Neuronal stem cell (in vitro differentiated cells): ENCODE measurements around the gene CATSPER3.

Experiments used
- DNase-seq: peaks from one replicate; pipeline ENCODE4 v3.0.0-alpha.2; 2013; ENCODE audit warnings: low spot score
- H2AFZ ChIP-seq: one replicate; pipeline ENCODE4 v1.6.1; 2013; ENCODE audit warnings: mild to moderate bottlenecking, low read length, inconsistent platforms
- H2AK5ac ChIP-seq: 2 replicates; pipeline ENCODE4 v1.6.1; 2013; ENCODE audit warnings: low read depth, mild to moderate bottlenecking, inconsistent platforms, low read length, moderate library complexity, mixed read lengths
- H2BK120ac ChIP-seq: 2 replicates; pipeline ENCODE4 v1.6.1; 2013; ENCODE audit warnings: low read depth, mild to moderate bottlenecking, inconsistent platforms, low read length, moderate library complexity, mixed read lengths
- H2BK12ac ChIP-seq: one replicate; pipeline ENCODE4 v1.6.1; 2013; ENCODE audit warnings: low read length, inconsistent platforms
- H2BK15ac ChIP-seq: 2 replicates; pipeline ENCODE4 v1.6.1; 2013; ENCODE audit warnings: mild to moderate bottlenecking, low read length, inconsistent platforms, mixed read lengths
- H2BK5ac ChIP-seq: one replicate; pipeline ENCODE4 v1.6.1; 2013; ENCODE audit warnings: inconsistent platforms, mild to moderate bottlenecking, low read length, moderate library complexity
- H3K14ac ChIP-seq: one replicate; pipeline ENCODE4 v1.6.1; 2013; ENCODE audit warnings: low read length, inconsistent platforms
- H3K18ac ChIP-seq: 2 replicates; pipeline ENCODE4 v1.6.1; 2013; ENCODE audit warnings: low read length, inconsistent platforms
- H3K23ac ChIP-seq: 2 replicates; pipeline ENCODE4 v1.6.1; 2013; ENCODE audit warnings: low read depth, mild to moderate bottlenecking, mixed read lengths, low read length, inconsistent platforms; ENCODE audit not compliant: poor library complexity
- H3K27ac ChIP-seq: replicated peaks from 3 replicates; pipeline ENCODE4 v1.5.1; 2013; ENCODE audit warnings: low read length, inconsistent platforms
- H3K27me3 ChIP-seq, 3 experiments: 2 replicates each; pipeline ENCODE4 v1.6.1; 2013; ENCODE audit warnings: low read length in 3 of 3, mild to moderate bottlenecking in 2 of 3, inconsistent platforms in 1 of 3, low read depth in 1 of 3, mixed read lengths in 1 of 3, moderate library complexity in 1 of 3; ENCODE audit not compliant: control insufficient read depth in 3 of 3, insufficient read depth in 3 of 3
- H3K36me3 ChIP-seq, 2 donors: replicated peaks in 1 of 2; 2 replicates each; pipeline ENCODE4 v1.6.1; 2013; ENCODE audit warnings: low read length in 2 of 2; ENCODE audit not compliant: control insufficient read depth in 2 of 2, insufficient read depth in 2 of 2
- H3K4ac ChIP-seq: 2 replicates; pipeline ENCODE4 v1.6.1; 2013; ENCODE audit warnings: inconsistent platforms, mild to moderate bottlenecking, low read length, moderate library complexity
- H3K4me1 ChIP-seq, 2 donors: 1 replicate in 1 of 2; 2 replicates in 1 of 2; pipeline ENCODE4 v1.6.1; 2013; ENCODE audit warnings: low read length in 2 of 2, low read depth in 1 of 2; ENCODE audit not compliant: control insufficient read depth in 2 of 2, insufficient read depth in 1 of 2
- H3K4me2 ChIP-seq: one replicate; pipeline ENCODE4 v1.6.1; 2013; ENCODE audit warnings: mild to moderate bottlenecking, low read length, inconsistent platforms; ENCODE audit not compliant: insufficient read depth, poor library complexity, severe bottlenecking
- H3K4me3 ChIP-seq, 2 donors: 2 replicates each; pipeline ENCODE4 v1.5.1; 2013; ENCODE audit warnings: low read length in 2 of 2, mild to moderate bottlenecking in 2 of 2, inconsistent platforms in 1 of 2, moderate library complexity in 1 of 2
- H3K79me1 ChIP-seq: one replicate; pipeline ENCODE4 v1.6.1; 2013; ENCODE audit warnings: low read depth, mild to moderate bottlenecking, inconsistent platforms, low read length, moderate library complexity
- H3K9ac ChIP-seq: one replicate; pipeline ENCODE4 v1.6.1; 2013; ENCODE audit warnings: mild to moderate bottlenecking, low read depth, low read length, inconsistent platforms; ENCODE audit not compliant: poor library complexity
- H3K9me3 ChIP-seq, 2 donors: replicated peaks in 1 of 2; 2 replicates each; pipeline versions ENCODE3 to v1.6.1; 2013; ENCODE audit warnings: low read length in 2 of 2, mild to moderate bottlenecking in 2 of 2, inconsistent platforms in 1 of 2, low read depth in 1 of 2, mixed read lengths in 1 of 2, moderate library complexity in 1 of 2; ENCODE audit not compliant: control insufficient read depth in 2 of 2, insufficient read depth in 1 of 2
- H4K8ac ChIP-seq: one replicate; pipeline ENCODE4 v1.6.1; 2013; ENCODE audit warnings: low read depth, mild to moderate bottlenecking, inconsistent platforms, low read length, moderate library complexity
- H4K91ac ChIP-seq: one replicate; pipeline ENCODE4 v1.6.1; 2013; ENCODE audit warnings: low read length, low read depth, mild to moderate bottlenecking, inconsistent platforms; ENCODE audit not compliant: poor library complexity
- WGBS, 2 donors: extraction: QIAGEN DNeasy Blood & Tissue Kit; methylation state at CpG; one replicate each; pipeline ENCODE4 v1.1.7; 2013; ENCODE audit warnings: missing lambda C conversion rate in 2 of 2, mixed read lengths in 1 of 2; ENCODE audit not compliant: insufficient read length in 2 of 2, insufficient replicate concordance in 1 of 2; ENCODE audit errors: extremely low coverage in 2 of 2; 5-methylcytosine and 5-hydroxymethylcytosine counted together

Gene CATSPER3

GRCh38 chr5:134939500-134939899 is 28.2 kb upstream of the CATSPER3 start:
- Histone ChIP-seq H3K27me3 (no peaks in the 10 kb centered on the region), H3K4me3 (no peak overlapping the region), H3K79me1 (no peaks in the 10 kb centered on the region), H2AFZ (no peak overlapping the region), H2AK5ac (no peak overlapping the region), H4K91ac (no peak overlapping the region), H3K14ac (no peak overlapping the region), H2BK15ac (no peak overlapping the region), H3K9ac (no peak overlapping the region), H3K18ac (no peak overlapping the region), H3K4me2 (no peak overlapping the region), H3K4ac (no peak overlapping the region), H2BK12ac (no peak overlapping the region), H2BK5ac (no peak overlapping the region), H2BK120ac (no peak overlapping the region), H3K9me3 (no peaks in the 10 kb centered on the region), H3K4me1 (peaks cover 0 to 6% of the 10 kb centered on the region in 2 donors), H3K36me3 (peaks cover 0 to 41% of the 10 kb centered on the region in 2 donors), H3K23ac (no peak overlapping the region), H3K27ac (no peak overlapping the region), H4K8ac (no peak overlapping the region)
- no peak for DNase-seq
- no CpG with 5 or more reads among the region's 1 CpG for WGBS, 2 donors

- Histone ChIP-seq H3K79me1 (no peaks in the 10 kb centered on the region), H3K4ac (no peak overlapping the region), H3K23ac (no peak overlapping the region), H3K4me3 (no peak overlapping the region), H3K4me2 (no peak overlapping the region), H3K18ac (no peak overlapping the region), H2BK12ac (no peak overlapping the region), H3K27ac (no peak overlapping the region), H3K9ac (no peak overlapping the region), H2BK5ac (no peak overlapping the region), H2BK120ac (no peak overlapping the region), H4K91ac (no peak overlapping the region), H3K14ac (no peak overlapping the region), H2AK5ac (no peak overlapping the region), H2BK15ac (no peak overlapping the region), H2AFZ (no peak overlapping the region), H3K9me3 (no peaks in the 10 kb centered on the region), H3K4me1 (peaks cover 0 to 2% of the 10 kb centered on the region in 2 donors), H3K36me3 (peaks cover 0 to 19% of the 10 kb centered on the region in 2 donors), H4K8ac (no peak overlapping the region), H3K27me3 (no peaks in the 10 kb centered on the region)
- no CpG with 5 or more reads among the region's 1 CpG for WGBS, 2 donors
- no peak for DNase-seq
These were observed 24.2 kb upstream of the CATSPER3 start for GRCh38 chr5:134943547-134943946.

GRCh38 chr5:134944630-134945029 is 23.1 kb upstream of the CATSPER3 start:
- H3K79me1 ChIP-seq, result no peaks in the 10 kb centered on the region
- H3K27ac ChIP-seq, result no peak overlapping the region
- H3K23ac ChIP-seq, result no peak overlapping the region
- H4K8ac ChIP-seq, result no peak overlapping the region
- no peaks in the 10 kb centered on the region for H3K4me1 ChIP-seq
- no peak overlapping the region for H2BK15ac ChIP-seq
- no peak overlapping the region for H3K9ac ChIP-seq
- no peak overlapping the region for H2BK5ac ChIP-seq
- no peak overlapping the region for H3K18ac ChIP-seq
- H2BK120ac ChIP-seq, result no peak overlapping the region
- H3K4me2 ChIP-seq, result no peak overlapping the region
- H3K4ac ChIP-seq, result no peak overlapping the region
- H3K9me3 ChIP-seq, result no peaks in the 10 kb centered on the region
- H4K91ac ChIP-seq, result no peak overlapping the region
- no peak overlapping the region for H3K14ac ChIP-seq
- H2BK12ac ChIP-seq, result no peak overlapping the region
- no peak overlapping the region for H3K4me3 ChIP-seq
- no peak overlapping the region for H2AK5ac ChIP-seq
- H3K27me3 ChIP-seq, result no peaks in the 10 kb centered on the region
- no peak overlapping the region for H2AFZ ChIP-seq
- no CpG with 5 or more reads among the region's 1 CpG for WGBS, 2 donors
- no peak for DNase-seq
- H3K36me3 ChIP-seq, result peaks cover 0 to 16% of the 10 kb centered on the region in 2 donors

DNA sequence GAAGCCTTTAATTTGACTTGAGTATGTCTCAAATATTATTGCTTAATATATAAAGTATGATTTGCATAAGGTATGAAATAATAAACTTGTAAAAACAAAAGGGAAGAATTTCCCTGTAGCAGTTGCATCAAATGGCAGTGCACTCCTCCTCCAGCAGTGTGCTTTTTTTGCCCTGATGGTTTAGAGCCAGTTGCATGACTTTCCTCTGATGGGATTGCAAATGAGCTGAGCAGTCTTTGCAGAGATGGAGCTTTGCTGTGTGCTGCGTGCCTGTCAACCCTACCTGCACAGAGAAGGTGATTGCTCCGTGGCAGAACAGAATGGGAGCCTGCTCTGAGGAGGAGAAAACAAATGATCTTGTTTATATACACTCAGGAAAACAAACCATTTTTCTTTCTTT is 22.7 kb upstream of the CATSPER3 start:
- no peak overlapping the region for H2BK5ac ChIP-seq
- H3K4me1 ChIP-seq, result no peaks in the 10 kb centered on the region
- peaks cover 0 to 12% of the 10 kb centered on the region in 2 donors for H3K36me3 ChIP-seq
- H3K4me3 ChIP-seq, result no peak overlapping the region
- H3K4me2 ChIP-seq, result no peak overlapping the region
- DNase-seq, result no peak
- H3K14ac ChIP-seq, result no peak overlapping the region
- no peak overlapping the region for H4K91ac ChIP-seq
- no peak overlapping the region for H3K9ac ChIP-seq
- H3K27ac ChIP-seq, result no peak overlapping the region
- no peaks in the 10 kb centered on the region for H3K27me3 ChIP-seq
- H3K18ac ChIP-seq, result no peak overlapping the region
- no peaks in the 10 kb centered on the region for H3K9me3 ChIP-seq
- no CpG with 5 or more reads among the region's 2 CpGs for WGBS, 2 donors
- H2AFZ ChIP-seq, result no peak overlapping the region
- H3K23ac ChIP-seq, result no peak overlapping the region
- no peak overlapping the region for H2BK120ac ChIP-seq
- no peak overlapping the region for H2BK12ac ChIP-seq
- H2AK5ac ChIP-seq, result no peak overlapping the region
- H4K8ac ChIP-seq, result no peak overlapping the region
- no peak overlapping the region for H3K4ac ChIP-seq
- no peaks in the 10 kb centered on the region for H3K79me1 ChIP-seq
- no peak overlapping the region for H2BK15ac ChIP-seq
